BLaER1 treated with 17β-estradiol and CSF1 and Interleukin-3, amounts not matched to agents 10 nM and 100 nM (cell line): Measurements from ENCODE around the gene SLC4A8.

ENCODE experiments used
- H3K27ac ChIP-seq, 11 experiments: shearing (Covaris generic); formaldehyde crosslinking; 2 replicates each; pipeline ENCODE4 v1.8.1; 2022
- H3K27me3 ChIP-seq, 11 experiments: shearing (Covaris generic); formaldehyde crosslinking; 2 replicates each; pipeline ENCODE4 v1.8.1; 2022
- H3K36me3 ChIP-seq, 11 experiments: shearing (Covaris generic); formaldehyde crosslinking; 2 replicates each; pipeline ENCODE4 v1.8.1; 2022
- H3K4me1 ChIP-seq, 10 experiments: shearing (Covaris generic); formaldehyde crosslinking; 2 replicates each; pipeline ENCODE4 v1.8.1; 2022
- H3K4me2 ChIP-seq, 11 experiments: shearing (Covaris generic); formaldehyde crosslinking; 2 replicates each; pipeline ENCODE4 v1.8.1; 2022
- H3K4me3 ChIP-seq, 10 experiments: shearing (Covaris generic); formaldehyde crosslinking; 2 replicates each; pipeline ENCODE4 v1.8.1; 2022
- H3K9ac ChIP-seq, 11 experiments: shearing (Covaris generic); formaldehyde crosslinking; 2 replicates each; pipeline ENCODE4 v1.8.1; 2022
- H3K9me3 ChIP-seq, 11 experiments: shearing (Covaris generic); formaldehyde crosslinking; replicated peaks in 1 of 11; 2 replicates each; pipeline ENCODE4 v1.8.1; 2022
- H4K20me1 ChIP-seq, 11 experiments: shearing (Covaris generic); formaldehyde crosslinking; 2 replicates each; pipeline ENCODE4 v1.8.1; 2022
- Cebpa-rat ChIP-seq, 11 experiments: shearing (Covaris generic); IDR thresholded peaks; 2 replicates each; pipeline ENCODE4 v1.8.1; 2022

Gene SLC4A8

GRCh38 chr12:51413149-51413548, 11.5 kb upstream of the SLC4A8 start:
- Histone ChIP-seq H3K4me1 (peaks cover 0 to 8% (median 0%) of the 10 kb centered on the region in 10 experiments; a peak in 1 of 20 replicates), H3K9ac (no peak overlapping the region), H3K36me3 (no peaks in the 10 kb centered on the region), H3K27ac (no peak overlapping the region), H3K9me3 (no peaks in the 10 kb centered on the region), H3K4me2 (peak overlapping the region in 1 of 11 experiments; percentile 26; a peak in 1 of 22 replicates), H4K20me1 (no peaks in the 10 kb centered on the region), H3K27me3 (no peaks in the 10 kb centered on the region), H3K4me3 (no peak overlapping the region)
- TF ChIP-seq Cebpa-rat (IDR thresholded peaks at IDR 0.05), result no peak

GRCh38 chr12:51413791-51414190, 10.8 kb upstream of the SLC4A8 start:
- Histone ChIP-seq H4K20me1 (no peaks in the 10 kb centered on the region), H3K4me3 (no peak overlapping the region), H3K9me3 (no peaks in the 10 kb centered on the region), H3K27me3 (no peaks in the 10 kb centered on the region), H3K27ac (no peak overlapping the region), H3K9ac (no peak overlapping the region), H3K36me3 (no peaks in the 10 kb centered on the region), H3K4me1 (peaks cover 0 to 8% (median 0%) of the 10 kb centered on the region in 10 experiments; a peak in 1 of 20 replicates), H3K4me2 (no peak overlapping the region)
- TF ChIP-seq Cebpa-rat (IDR thresholded peaks at IDR 0.05), result no peak

DNA sequence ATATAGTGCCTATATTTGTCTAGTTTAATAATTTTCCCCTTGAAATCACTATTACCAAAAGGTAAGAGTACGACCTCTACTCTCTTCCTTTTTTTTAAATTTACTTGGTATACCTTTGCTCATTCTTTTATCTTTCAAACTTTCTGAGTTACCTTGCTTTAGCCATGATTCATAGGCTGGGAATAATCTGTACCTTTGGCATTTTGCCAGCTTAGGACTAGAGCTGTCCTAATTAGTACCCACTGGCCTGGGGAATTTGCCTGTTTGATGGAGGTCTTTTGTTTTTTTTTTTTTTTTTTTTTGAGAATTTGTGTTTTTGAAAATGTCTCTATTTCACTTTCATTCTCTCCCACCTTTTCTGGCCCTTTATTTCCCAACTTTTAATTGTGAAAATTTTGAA, 8.7 kb upstream of the SLC4A8 start:
- Histone ChIP-seq H3K4me2 (no peak overlapping the region), H3K36me3 (no peaks in the 10 kb centered on the region), H4K20me1 (no peaks in the 10 kb centered on the region), H3K9ac (no peak overlapping the region), H3K9me3 (no peaks in the 10 kb centered on the region), H3K4me3 (no peak overlapping the region), H3K4me1 (peaks cover 0 to 8% (median 0%) of the 10 kb centered on the region in 10 experiments; a peak in 3 of 20 replicates), H3K27me3 (no peaks in the 10 kb centered on the region), H3K27ac (no peak overlapping the region)
- no peak for TF ChIP-seq Cebpa-rat (IDR thresholded peaks at IDR 0.05)

- TF ChIP-seq Cebpa-rat (IDR thresholded peaks at IDR 0.05), result no peak
- Histone ChIP-seq H3K4me3 (no peak overlapping the region), H3K27ac (no peak overlapping the region), H3K27me3 (no peaks in the 10 kb centered on the region), H3K9ac (no peak overlapping the region), H3K9me3 (no peaks in the 10 kb centered on the region), H4K20me1 (no peaks in the 10 kb centered on the region), H3K36me3 (no peaks in the 10 kb centered on the region), H3K4me1 (peaks cover 0 to 8% (median 0%) of the 10 kb centered on the region in 10 experiments; a peak in 3 of 20 replicates), H3K4me2 (no peak overlapping the region)
These were observed 6.8 kb upstream of the SLC4A8 start for GRCh38 chr12:51417826-51418225.

DNA sequence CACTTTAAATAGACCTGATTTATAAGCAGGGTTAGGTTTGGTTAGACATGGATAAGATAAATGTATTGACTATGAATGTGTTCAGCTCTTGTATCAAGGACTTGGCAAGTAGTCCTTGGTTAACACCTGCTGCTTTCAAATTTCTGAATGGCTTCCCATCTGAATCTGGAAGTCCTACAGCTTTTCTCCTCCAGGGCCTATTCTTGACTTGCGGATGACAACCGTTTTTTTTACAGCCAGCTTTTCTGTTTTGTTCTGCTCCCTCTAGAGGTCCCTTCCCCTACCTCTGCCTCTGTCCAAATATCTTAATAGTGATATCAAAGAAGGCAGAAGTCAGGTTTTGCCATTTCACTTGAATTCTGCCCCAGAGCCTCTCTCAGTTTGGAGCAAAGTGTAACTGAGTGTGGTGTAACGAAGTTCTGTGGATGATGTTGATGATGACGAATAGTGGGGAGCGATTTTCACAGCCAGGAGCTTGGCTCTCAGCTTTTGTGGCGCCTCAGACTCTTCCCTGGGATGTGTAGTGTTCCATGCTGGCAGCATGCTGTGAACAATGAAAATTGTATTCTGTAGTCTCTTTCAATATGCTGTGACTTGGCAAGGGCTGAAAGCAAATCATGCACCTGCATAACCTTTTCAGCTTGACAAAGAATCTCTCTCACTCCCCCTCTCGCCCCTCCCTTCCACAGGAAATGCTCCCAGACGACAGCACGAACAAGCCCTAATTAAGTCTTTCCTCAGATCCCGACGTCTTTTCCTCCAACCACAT, 5.0 kb upstream of the SLC4A8 start:
- H3K4me2 ChIP-seq, result no peak overlapping the region; a peak in 1 of 22 replicates
- no peak overlapping the region for H3K27ac ChIP-seq
- no peak overlapping the region for H3K4me3 ChIP-seq
- H3K9me3 ChIP-seq, result no peaks in the 10 kb centered on the region
- no peak for TF ChIP-seq Cebpa-rat (IDR thresholded peaks at IDR 0.05)
- H3K36me3 ChIP-seq, result no peaks in the 10 kb centered on the region
- H3K27me3 ChIP-seq, result no peaks in the 10 kb centered on the region
- no peaks in the 10 kb centered on the region for H4K20me1 ChIP-seq
- H3K9ac ChIP-seq, result no peak overlapping the region
- H3K4me1 ChIP-seq, result peaks cover 0 to 16% (median 6%) of the 10 kb centered on the region in 10 experiments; a peak in 16 of 20 replicates

DNA sequence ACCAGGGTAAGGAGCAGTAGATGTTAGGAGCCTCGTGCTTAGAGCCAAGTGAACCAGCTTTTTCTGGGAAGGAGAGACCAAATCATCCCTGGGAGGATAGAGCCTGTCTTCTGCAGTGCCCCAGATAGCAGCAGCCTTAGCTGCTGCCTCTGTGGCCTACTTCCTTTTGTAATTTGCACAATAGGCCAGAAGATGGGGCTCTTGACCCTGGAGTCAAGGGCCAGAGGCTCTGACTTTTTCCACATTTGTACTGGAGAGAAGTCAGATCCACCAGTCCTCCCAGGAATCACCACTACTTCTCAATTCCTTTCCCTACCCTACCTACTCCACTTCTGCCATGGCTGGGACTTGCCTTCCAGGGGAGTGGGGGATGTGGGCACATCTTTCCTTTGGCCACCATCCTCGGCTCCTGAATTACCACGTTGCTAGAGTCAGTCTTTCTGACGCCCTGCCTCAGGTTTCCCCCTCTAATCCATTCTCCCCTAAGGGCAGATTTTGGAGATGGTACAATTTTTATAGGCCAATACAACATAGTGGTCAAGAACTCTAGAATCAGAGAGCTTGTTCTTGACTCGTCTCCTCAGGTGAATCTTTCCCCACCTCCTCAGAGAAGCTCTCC, 3.3 kb upstream of the SLC4A8 start:
- no peaks in the 10 kb centered on the region for H3K9me3 ChIP-seq
- no peak overlapping the region for H3K4me3 ChIP-seq
- TF ChIP-seq Cebpa-rat (IDR thresholded peaks at IDR 0.05), result no peak
- no peak overlapping the region for H3K4me2 ChIP-seq
- H3K27ac ChIP-seq, result no peak overlapping the region
- H3K36me3 ChIP-seq, result no peaks in the 10 kb centered on the region
- H3K27me3 ChIP-seq, result 0 out of 22 replicates have a peak, but pooled peaks cover 0 to 5% (median 0%) of the 10 kb centered on the region in 11 experiments
- H3K9ac ChIP-seq, result no peak overlapping the region
- H3K4me1 ChIP-seq, result peaks cover 0 to 22% (median 16%) of the 10 kb centered on the region in 10 experiments; a peak in 16 of 20 replicates
- H4K20me1 ChIP-seq, result no peaks in the 10 kb centered on the region

DNA sequence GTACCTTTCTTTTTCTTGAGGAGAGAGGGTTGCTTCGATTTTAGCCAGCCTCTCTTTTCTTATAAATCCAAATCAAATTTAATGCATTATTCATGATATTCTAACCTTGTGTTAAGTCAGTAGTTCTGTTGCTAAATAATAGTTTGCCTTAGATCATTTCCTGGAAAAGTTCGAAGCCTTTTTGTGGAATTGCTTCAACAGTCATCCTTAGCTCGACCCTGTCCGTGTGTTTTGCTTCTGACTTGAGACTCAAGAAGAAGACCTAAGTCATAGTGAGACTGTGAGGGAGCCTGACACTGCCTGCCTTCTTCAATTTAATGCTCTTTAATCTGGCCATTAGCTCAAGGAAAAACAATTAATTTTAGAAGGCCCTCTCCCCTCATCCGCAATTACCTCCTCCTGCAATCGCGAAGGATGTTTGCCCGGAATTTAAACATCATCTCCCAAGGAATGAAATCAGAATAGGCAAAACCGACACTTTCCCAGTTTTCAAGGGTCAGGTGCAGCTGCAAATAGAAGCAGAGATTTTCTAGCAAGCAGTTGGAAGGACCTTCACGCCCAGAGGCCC, 453 bp upstream of the SLC4A8 start:
- peak overlapping the region; percentile 68 to 89 (median 82) for H3K4me2 ChIP-seq
- no peaks in the 10 kb centered on the region for H3K36me3 ChIP-seq
- peak overlapping the region; percentile 56 to 80 (median 72); a peak in 19 of 20 replicates for H3K4me3 ChIP-seq
- peaks cover 0 to 22% (median 16%) of the 10 kb centered on the region in 10 experiments; a peak in 16 of 20 replicates for H3K4me1 ChIP-seq
- no peaks in the 10 kb centered on the region for H4K20me1 ChIP-seq
- TF ChIP-seq Cebpa-rat (IDR thresholded peaks at IDR 0.05), result no peak
- H3K27me3 ChIP-seq, result 0 out of 22 replicates have a peak, but pooled peaks cover 0 to 5% (median 0%) of the 10 kb centered on the region in 11 experiments
- H3K9me3 ChIP-seq, result no peaks in the 10 kb centered on the region
- H3K9ac ChIP-seq, result peak overlapping the region in 8 of 11 experiments; percentile 38 to 77 (median 68); a peak in 5 of 22 replicates
- no peak overlapping the region for H3K27ac ChIP-seq

- H3K4me1 ChIP-seq, result peaks cover 10 to 28% (median 20%) of the 10 kb centered on the region in 10 experiments; a peak in 18 of 20 replicates
- H3K27me3 ChIP-seq, result 0 out of 22 replicates have a peak, but pooled peaks cover 0 to 5% (median 0%) of the 10 kb centered on the region in 11 experiments
- no peak overlapping the region for H3K4me3 ChIP-seq
- H4K20me1 ChIP-seq, result no peaks in the 10 kb centered on the region
- H3K27ac ChIP-seq, result no peak overlapping the region
- no peaks in the 10 kb centered on the region for H3K9me3 ChIP-seq
- TF ChIP-seq Cebpa-rat (IDR thresholded peaks at IDR 0.05), result no peak
- no peak overlapping the region for H3K9ac ChIP-seq
- no peaks in the 10 kb centered on the region for H3K36me3 ChIP-seq
- no peak overlapping the region for H3K4me2 ChIP-seq
These were observed 3.6 kb downstream of the SLC4A8 start for GRCh38 chr12:51428256-51428655.

GRCh38 chr12:51429700-51430099, 5.1 kb downstream of the SLC4A8 start:
- Histone ChIP-seq H4K20me1 (no peaks in the 10 kb centered on the region), H3K9ac (no peak overlapping the region), H3K4me2 (0 out of 22 replicates have a peak overlapping the region, but pooled peaks of 2 of the 11 experiments have one; percentile 11 to 24), H3K36me3 (no peaks in the 10 kb centered on the region), H3K4me3 (no peak overlapping the region), H3K9me3 (no peaks in the 10 kb centered on the region), H3K27ac (no peak overlapping the region), H3K4me1 (peaks cover 12 to 24% (median 18%) of the 10 kb centered on the region in 10 experiments; a peak in 18 of 20 replicates), H3K27me3 (0 out of 22 replicates have a peak, but pooled peaks cover 0 to 5% (median 0%) of the 10 kb centered on the region in 11 experiments)
- TF ChIP-seq Cebpa-rat (IDR thresholded peaks at IDR 0.05), result no peak
